Activated T-helper 2 cell treated with anti-CD3 and anti-CD28 coated beads, Interferon-gamma antibody, Interleukin-2, Interleukin-4, amounts not matched to agents 10 μg/mL and 5 μg/mL and 100 μg/mL, durations not matched to agents 14 hours and 24 hours and 36 hours (primary cell): ENCODE data around the gene SHOX. TPM values are rescaled to one million over a fixed set of nuclear protein-coding genes. Genes with fewer than 3 reads are reported as not detected.

Source experiments
- DNase-seq: peaks from one replicate; pipeline ENCODE4 v3.0.0; 2021; ENCODE audit warnings: low spot score
- H3K27ac Mint-ChIP-seq: one replicate; pipeline ENCODE4 v1.8.0; 2021; ENCODE audit warnings: mixed read lengths
- H3K27me3 Mint-ChIP-seq: one replicate; pipeline ENCODE4 v1.8.0; 2021; ENCODE audit warnings: low read depth, mixed read lengths
- H3K36me3 Mint-ChIP-seq: one replicate; pipeline ENCODE4 v1.8.0; 2021; ENCODE audit warnings: low read depth, mixed read lengths
- H3K4me1 Mint-ChIP-seq: one replicate; pipeline ENCODE4 v1.8.0; 2021; ENCODE audit warnings: low read depth, mixed read lengths
- H3K4me3 Mint-ChIP-seq: one replicate; pipeline ENCODE4 v1.8.0; 2021; ENCODE audit warnings: low read depth, mild to moderate bottlenecking, moderate library complexity, mixed read lengths
- H3K9me3 Mint-ChIP-seq: one replicate; pipeline ENCODE4 v1.8.0; 2021; ENCODE audit warnings: mixed read lengths
- intact Hi-C: fragments of 100-400 bp; cut with micrococcal nuclease; formaldehyde crosslinking; loops from one replicate; pipeline ENCODE4 v1.15.1; 2023
- total RNA-seq: library from RNA; stranded (reverse); gene quantifications from 2 replicates; pipeline ENCODE4 v1.2.3, GENCODE V29; 2022

SHOX gene
- total RNA-seq, 1 donor from 2014 or later, result not detected

GRCh38 chrX:701673-702072 lies 71.1 kb downstream of the SHOX start:
- DNase-seq, result no peak
- Mint-ChIP-seq H3K4me3 (no peak overlapping the region), H3K27me3 (no peaks in the 10 kb centered on the region), H3K4me1 (no peaks in the 10 kb centered on the region), H3K9me3 (peaks cover 19% of the 10 kb centered on the region), H3K36me3 (no peaks in the 10 kb centered on the region), H3K27ac (no peak overlapping the region)
- intact Hi-C loops, result no loop called here

GRCh38 chrX:703466-703865 lies 72.9 kb downstream of the SHOX start:
- no peaks in the 10 kb centered on the region for H3K4me1 Mint-ChIP-seq
- H3K4me3 Mint-ChIP-seq, result no peak overlapping the region
- no peaks in the 10 kb centered on the region for H3K27me3 Mint-ChIP-seq
- no peak overlapping the region for H3K27ac Mint-ChIP-seq
- H3K36me3 Mint-ChIP-seq, result no peaks in the 10 kb centered on the region
- H3K9me3 Mint-ChIP-seq, result peaks cover 20% of the 10 kb centered on the region
- no peak for DNase-seq
- intact Hi-C loops, result no loop called here

- H3K4me1 Mint-ChIP-seq, result no peaks in the 10 kb centered on the region
- no peaks in the 10 kb centered on the region for H3K36me3 Mint-ChIP-seq
- DNase-seq, result no peak
- H3K27ac Mint-ChIP-seq, result no peak overlapping the region
- peaks cover 18% of the 10 kb centered on the region for H3K9me3 Mint-ChIP-seq
- intact Hi-C loops, result no loop called here
- H3K27me3 Mint-ChIP-seq, result no peaks in the 10 kb centered on the region
- H3K4me3 Mint-ChIP-seq, result no peak overlapping the region
Measured at GRCh38 chrX:703866-704265, 73.3 kb downstream of the SHOX start.

Other genes with a start within 250 kb of the SHOX start
- gene PPP2R3B, start 243.9 kb upstream of the SHOX start, total RNA-seq, result 39.8 and 47.6 TPM in 2 replicates